ENCODE data around the gene ADGRL2. TPM values are rescaled to one million over a fixed set of nuclear protein-coding genes. Genes with fewer than 3 reads are reported as not detected.
A peak's percentile ranks its signal among the peaks of the same experiment; 100 is the strongest.

Gene ADGRL2
- total RNA-seq, 3 donors from 2014 or later, result 59.6 to 78.0 (median 74.7) TPM

- no peak for TF ChIP-seq POLR2A (IDR thresholded peaks at IDR 0.05)
- TF ChIP-seq CTCF (IDR thresholded peaks at IDR 0.05), result peak in 2 of 3 donors; percentile 24 to 31
- peak in 1 of 3 donors; percentile 11 for TF ChIP-seq POLR2AphosphoS5 (IDR thresholded peaks at IDR 0.05)
- intact Hi-C loops (cut with DNase I; ENCODE audit: low total_unique reads), result no loop called here
- no peaks in the 10 kb centered on the region for H3K27me3 ChIP-seq
- H3K9me3 ChIP-seq, result no peaks in the 10 kb centered on the region
- H3K36me3 ChIP-seq, result no peaks in the 10 kb centered on the region
- no peaks in the 10 kb centered on the region for H3K4me1 ChIP-seq
- H3K27ac ChIP-seq, result peak overlapping the region; percentile 96 to 97
- H3K4me3 ChIP-seq, result peak overlapping the region; percentile 80 to 89 (median 86)
- peak; percentile 54 to 61 for DNase-seq (ENCODE audit: low spot score in 2 of 2)
Observed at GRCh38 chr1:81802707-81803430, 2.1 kb downstream of the ADGRL2 start.

DNA sequence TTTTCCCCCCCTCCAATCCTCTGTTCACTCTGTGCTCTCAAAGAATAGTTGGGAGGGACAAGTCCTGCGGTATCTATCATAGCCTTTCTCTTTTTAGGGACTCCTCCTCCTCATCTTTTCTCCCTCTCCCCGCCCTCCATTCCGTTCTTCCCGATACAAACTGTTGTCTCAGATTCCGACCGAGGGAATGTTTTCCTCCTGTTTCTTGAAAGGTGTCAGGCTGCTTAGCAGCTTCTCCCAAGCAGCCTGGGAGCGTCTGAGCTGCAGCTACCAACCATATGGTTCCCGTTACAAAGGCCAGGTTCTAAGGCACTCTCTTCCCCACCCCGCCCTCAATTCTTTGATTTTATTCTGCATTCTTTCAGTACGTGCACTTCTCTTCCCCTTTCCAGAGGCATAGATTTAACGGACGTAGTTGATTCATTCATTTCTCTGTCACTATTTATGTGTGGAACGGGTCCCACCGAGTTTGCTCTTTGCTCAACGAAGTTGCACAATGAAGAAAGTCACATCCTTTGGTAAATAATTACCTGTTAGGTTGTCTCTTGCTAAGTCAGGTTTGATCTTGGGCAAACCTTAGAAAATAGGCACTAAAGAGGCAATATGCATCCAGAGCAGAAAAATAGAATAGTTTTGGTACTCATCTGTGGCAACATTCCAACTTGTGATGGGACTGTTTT lies 2.8 kb downstream of the ADGRL2 start:
- Histone ChIP-seq H3K4me1 (no peaks in the 10 kb centered on the region), H3K27ac (peak overlapping the region; percentile 96 to 97), H3K4me3 (peak overlapping the region; percentile 80 to 89 (median 86)), H3K36me3 (no peaks in the 10 kb centered on the region), H3K9me3 (no peaks in the 10 kb centered on the region), H3K27me3 (no peaks in the 10 kb centered on the region)
- no peak for TF ChIP-seq POLR2AphosphoS5 (IDR thresholded peaks at IDR 0.05)
- TF ChIP-seq POLR2A (IDR thresholded peaks at IDR 0.05), result no peak
- TF ChIP-seq CTCF (IDR thresholded peaks at IDR 0.05), result no peak
- intact Hi-C loops (cut with DNase I; ENCODE audit: low total_unique reads), result no loop called here
- no peak for DNase-seq (ENCODE audit: low spot score in 2 of 2)

- Histone ChIP-seq H3K4me3 (peak overlapping the region in 2 of 3 donors; percentile 80 to 86), H3K27ac (peak overlapping the region; percentile 40 to 97), H3K27me3 (no peaks in the 10 kb centered on the region), H3K9me3 (no peaks in the 10 kb centered on the region), H3K36me3 (no peaks in the 10 kb centered on the region), H3K4me1 (no peaks in the 10 kb centered on the region)
- DNase-seq (ENCODE audit: low spot score in 2 of 2), result no peak
- intact Hi-C loops (cut with DNase I; ENCODE audit: low total_unique reads), result no loop called here
- no peak for TF ChIP-seq POLR2A (IDR thresholded peaks at IDR 0.05)
- no peak for TF ChIP-seq POLR2AphosphoS5 (IDR thresholded peaks at IDR 0.05)
- no peak for TF ChIP-seq CTCF (IDR thresholded peaks at IDR 0.05)
Observed at GRCh38 chr1:81804312-81804711, 3.6 kb downstream of the ADGRL2 start.

DNA sequence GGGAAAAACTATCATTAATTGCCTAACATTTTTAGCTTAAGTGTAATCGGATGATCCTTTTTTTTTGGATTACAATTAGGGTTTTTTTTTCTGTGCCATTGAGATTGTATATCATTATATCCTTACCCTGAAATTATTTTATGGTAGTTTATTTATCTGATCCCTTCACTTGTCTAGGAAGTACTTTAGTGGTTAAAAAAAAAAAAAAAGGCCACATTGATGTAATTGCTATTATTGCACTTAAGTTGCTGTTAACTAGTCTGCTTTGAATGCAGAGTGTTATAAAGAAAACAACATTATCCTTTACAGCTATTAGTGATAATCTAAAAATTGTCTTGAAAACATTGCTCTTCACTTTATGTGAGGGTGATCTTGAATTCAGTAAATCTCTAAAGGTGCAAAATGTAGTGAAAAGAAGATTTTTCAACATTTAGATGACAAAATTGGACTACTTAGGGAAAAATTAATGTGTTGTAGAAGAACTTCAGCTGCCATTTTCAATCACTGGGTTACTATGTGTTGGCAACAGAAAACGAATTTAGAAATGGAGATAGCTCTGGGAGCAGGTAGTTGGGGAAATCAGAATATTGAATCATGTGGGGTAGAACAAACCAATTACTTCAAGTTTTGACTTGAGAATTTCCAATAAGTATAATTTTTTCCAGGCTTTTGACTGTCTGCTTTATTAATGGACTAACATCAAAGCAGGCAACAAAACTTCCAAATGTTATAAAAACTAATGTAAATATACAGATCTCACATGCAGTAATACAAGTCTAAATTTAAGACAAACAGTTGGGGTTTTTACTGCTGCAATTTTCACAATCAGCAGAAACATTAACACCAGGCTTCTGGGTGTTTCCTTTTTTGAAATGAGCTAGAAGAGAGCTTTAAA lies 5.0 kb downstream of the ADGRL2 start:
- intact Hi-C loops (cut with DNase I; ENCODE audit: low total_unique reads), result no loop called here
- H3K4me1 ChIP-seq, result no peaks in the 10 kb centered on the region
- H3K27ac ChIP-seq, result no peak overlapping the region
- no peak for TF ChIP-seq POLR2A (IDR thresholded peaks at IDR 0.05)
- no peak for TF ChIP-seq POLR2AphosphoS5 (IDR thresholded peaks at IDR 0.05)
- no peak for DNase-seq (ENCODE audit: low spot score in 2 of 2)
- no peaks in the 10 kb centered on the region for H3K36me3 ChIP-seq
- no peak overlapping the region for H3K4me3 ChIP-seq
- no peaks in the 10 kb centered on the region for H3K9me3 ChIP-seq
- H3K27me3 ChIP-seq, result no peaks in the 10 kb centered on the region

- Histone ChIP-seq H3K27me3 (no peaks in the 10 kb centered on the region), H3K4me1 (no peaks in the 10 kb centered on the region), H3K4me3 (no peak overlapping the region), H3K36me3 (no peaks in the 10 kb centered on the region), H3K27ac (no peak overlapping the region), H3K9me3 (no peaks in the 10 kb centered on the region)
- DNase-seq (ENCODE audit: low spot score in 2 of 2), result no peak
- intact Hi-C loops (cut with DNase I; ENCODE audit: low total_unique reads), result no loop called here
- no peak for TF ChIP-seq POLR2AphosphoS5 (IDR thresholded peaks at IDR 0.05)
Observed at GRCh38 chr1:81806432-81806770, 5.7 kb downstream of the ADGRL2 start.
